ENCODE measurements around the gene RWDD4. TPM values are rescaled to one million over a fixed set of nuclear protein-coding genes. Genes with fewer than 3 reads are reported as not detected.

The RWDD4 gene
- total RNA-seq, 1 donor from 2014 or later: 18.7 TPM

GRCh38 chr4:183599690-183600089 is 59.3 kb downstream of the RWDD4 start:
- DNase-seq: no peak

DNA sequence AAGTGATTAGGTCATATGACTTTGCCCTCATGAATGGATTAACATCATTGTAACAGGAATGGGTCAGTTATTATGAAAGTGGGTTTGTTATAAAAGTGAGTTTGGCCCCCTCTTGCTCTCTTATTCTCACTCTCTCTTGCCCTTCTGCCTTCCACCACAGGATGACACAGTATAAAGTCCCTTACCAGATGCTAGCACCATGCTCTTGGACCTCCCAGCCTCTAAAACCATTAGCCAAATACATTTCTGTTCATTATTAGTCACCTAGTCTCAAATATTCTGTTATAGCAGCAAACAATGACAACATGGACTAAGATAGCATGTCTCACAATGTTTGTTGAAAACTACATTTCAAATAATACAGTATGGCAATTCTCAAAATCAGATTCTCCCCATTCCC is 59.7 kb downstream of the RWDD4 start:
- no peak for DNase-seq

DNA sequence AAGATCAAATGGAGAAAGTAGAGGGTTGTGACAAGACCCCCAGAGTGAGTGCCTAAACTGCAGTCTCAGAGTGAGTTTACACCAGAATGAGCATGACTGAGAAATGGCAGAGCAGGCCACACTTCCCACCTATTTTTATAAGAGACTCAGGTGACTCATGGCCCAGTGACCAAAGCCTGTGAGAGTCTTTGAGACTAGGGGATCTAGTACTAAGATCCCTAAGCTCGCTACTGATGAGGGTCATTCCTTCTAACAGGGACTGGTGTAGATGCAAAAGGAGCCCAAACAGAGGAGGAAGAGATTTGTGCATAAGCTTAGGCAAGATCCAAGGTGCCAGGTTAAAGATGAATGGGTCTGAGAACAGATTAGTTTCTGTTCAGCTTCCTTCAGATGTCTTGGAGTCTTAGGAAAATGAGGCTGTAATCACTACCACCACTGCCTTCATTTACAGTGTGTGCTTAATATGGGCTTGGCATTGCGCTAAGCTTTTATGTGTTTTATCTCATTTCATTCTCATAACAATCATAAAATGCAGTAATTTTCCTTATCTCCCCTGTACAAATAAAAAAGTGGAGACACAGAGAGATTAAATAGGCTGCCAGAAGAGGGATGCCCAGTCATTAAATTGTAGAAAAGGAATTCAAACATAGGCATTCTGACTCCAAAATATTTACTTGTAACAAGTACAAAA is 62.8 kb downstream of the RWDD4 start:
- DNase-seq: no peak

DNA sequence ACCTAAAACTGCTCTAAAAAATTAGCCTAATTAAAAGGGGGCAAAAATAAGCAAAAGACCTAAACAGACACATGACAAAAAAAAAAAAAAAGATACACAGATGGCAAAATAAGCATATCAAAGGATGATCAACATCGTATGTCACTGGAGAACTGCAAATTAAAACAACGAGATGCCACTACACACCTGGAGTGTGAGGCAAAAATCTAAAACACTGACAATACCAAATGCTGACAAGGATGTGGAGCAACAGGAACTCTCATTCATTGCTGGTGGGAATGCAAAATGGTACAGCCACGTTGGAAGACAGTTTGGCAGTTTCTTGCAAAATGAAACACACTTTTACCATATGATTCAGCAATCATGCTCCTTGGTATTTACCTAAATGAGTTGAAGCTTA is 64.2 kb downstream of the RWDD4 start:
- no peak for DNase-seq

DNA sequence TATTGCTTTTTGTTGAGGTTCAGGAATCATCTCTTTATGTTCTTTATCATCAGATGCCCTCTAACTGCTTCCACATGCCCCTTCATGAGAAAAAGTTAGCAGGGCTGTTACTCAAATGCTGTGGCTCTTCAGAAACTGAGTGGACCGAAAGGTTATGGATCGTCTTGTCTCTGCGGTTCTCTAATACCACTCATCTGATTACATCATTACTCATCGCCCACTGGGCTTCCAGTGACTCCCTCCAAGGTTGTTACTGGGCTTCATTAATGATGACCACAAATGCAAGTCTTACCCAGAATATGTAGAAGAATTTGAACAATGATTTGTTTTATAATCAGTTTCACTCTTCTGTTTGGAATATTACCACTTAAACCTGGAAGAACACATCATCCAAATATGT is 67.7 kb downstream of the RWDD4 start:
- no peak for DNase-seq

Small RNA genes lying within 50 kb of the gene (small RNA-seq; reads per million reads assigned to genes)
- not detected for gene RNU6-1053P
- not detected for gene RNU6-335P
- not detected for gene RNU6-479P

Other genes starting within 250 kb of the RWDD4 start
- 28.5 TPM for gene CDKN2AIP, start 214.5 kb downstream of the RWDD4 start, total RNA-seq
- 26.4 TPM for gene ING2, start 154.1 kb downstream of the RWDD4 start, total RNA-seq
- 89.2 TPM for gene TRAPPC11, start 108 bp upstream of the RWDD4 start, total RNA-seq
- gene STOX2, start 246.1 kb upstream of the RWDD4 start, total RNA-seq: 42.3 TPM

All from occipital lobe (tissue), 3 donors.